Measurements from ENCODE around the gene AARSD1.
"Not testable (repeated sequence)": the region's sequence is repeated elsewhere in the genome, so short reads cannot be mapped to it uniquely, and the experiment has no call there.

Gene AARSD1

DNA sequence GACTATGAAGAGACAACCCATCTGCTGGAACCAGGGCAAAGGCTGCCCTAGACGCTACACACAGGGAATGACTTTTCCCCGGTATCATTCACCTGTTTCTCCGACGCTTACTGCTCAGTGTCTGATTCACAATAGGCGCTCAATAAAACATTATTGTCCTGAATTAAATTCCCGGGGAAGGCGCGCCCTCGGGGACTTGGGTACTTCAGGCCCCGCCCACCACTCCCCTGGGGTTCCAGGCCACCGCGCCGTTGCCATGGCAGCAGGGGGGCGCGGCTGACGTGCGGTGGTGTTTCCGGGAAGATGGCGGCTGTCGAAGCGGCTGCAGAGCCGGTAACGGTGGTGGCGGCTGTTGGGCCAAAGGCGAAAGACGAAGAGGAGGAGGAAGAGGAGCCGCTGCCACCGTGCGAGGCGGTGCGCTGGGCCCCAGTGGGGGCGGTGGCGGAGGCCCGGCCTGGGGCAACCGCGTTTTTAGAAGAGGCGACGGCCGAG is 16.1 kb upstream of the AARSD1 start, which contains the start of gene RUNDC1:
Gene RUNDC1 (plus strand): TSS at position 292 of the 492 bp plus-strand sequence. CDS start 12 bp downstream, at position 304.
- DNase-seq: peak; percentile 68 to 87

GRCh38 chr17:42979511-42980273 is 15.4 kb upstream of the AARSD1 start, which contains the start of gene PTGES3L:
Gene PTGES3L, minus strand, starts transcription at chr17:42980080. Its CDS starts 27 bp downstream, at chr17:42980053.
- DNase-seq: peak; percentile 63 to 82

DNA sequence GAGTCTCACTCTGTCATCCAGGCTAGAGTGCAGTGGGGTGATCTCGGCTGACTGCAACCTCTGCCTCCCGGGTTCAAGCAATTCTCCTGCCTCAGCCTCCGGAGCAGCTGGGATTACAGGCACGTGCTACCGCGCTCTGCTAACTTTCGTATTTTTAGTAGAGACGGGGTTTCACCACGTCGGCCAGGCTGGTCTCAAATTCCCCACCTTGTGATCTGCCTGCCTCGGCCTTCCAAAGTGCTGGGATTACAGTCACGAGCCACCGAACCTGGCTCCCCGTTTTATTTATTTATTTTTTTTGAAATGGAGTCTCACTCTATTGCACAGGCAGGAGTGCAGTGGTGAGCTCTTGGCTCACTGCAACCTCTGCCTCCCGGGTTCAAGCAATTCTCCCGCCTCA is 11.4 kb upstream of the AARSD1 start:
- not testable (repeated sequence) for DNase-seq

GRCh38 chr17:42975265-42975664 is 11.0 kb upstream of the AARSD1 start:
- no peak for DNase-seq

DNA sequence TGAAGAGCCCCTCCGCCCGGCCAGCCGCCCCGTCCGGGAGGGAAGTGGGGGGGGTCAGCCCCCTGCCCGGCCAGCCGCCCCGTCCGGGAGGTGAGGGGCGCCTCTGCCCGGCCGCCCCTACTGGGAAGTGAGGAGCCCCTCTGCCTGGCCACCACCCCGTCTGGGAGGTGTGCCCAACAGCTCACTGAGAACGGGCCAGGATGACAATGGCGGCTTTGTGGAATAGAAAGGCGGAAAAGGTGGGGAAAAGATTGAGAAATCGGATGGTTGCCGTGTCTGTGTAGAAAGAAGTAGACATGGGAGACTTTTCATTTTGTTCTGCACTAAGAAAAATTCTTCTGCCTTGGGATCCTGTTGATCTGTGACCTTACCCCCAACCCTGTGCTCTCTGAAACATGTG is 9.1 kb upstream of the AARSD1 start:
- DNase-seq: not testable (repeated sequence)

- DNase-seq: no peak
These were observed 7.3 kb upstream of the AARSD1 start for GRCh38 chr17:42971589-42971988.

- DNase-seq: no peak
These were observed 4.8 kb upstream of the AARSD1 start for GRCh38 chr17:42969001-42969581.

- no peak for DNase-seq
These were observed 3.7 kb upstream of the AARSD1 start for GRCh38 chr17:42967925-42968324.

DNA sequence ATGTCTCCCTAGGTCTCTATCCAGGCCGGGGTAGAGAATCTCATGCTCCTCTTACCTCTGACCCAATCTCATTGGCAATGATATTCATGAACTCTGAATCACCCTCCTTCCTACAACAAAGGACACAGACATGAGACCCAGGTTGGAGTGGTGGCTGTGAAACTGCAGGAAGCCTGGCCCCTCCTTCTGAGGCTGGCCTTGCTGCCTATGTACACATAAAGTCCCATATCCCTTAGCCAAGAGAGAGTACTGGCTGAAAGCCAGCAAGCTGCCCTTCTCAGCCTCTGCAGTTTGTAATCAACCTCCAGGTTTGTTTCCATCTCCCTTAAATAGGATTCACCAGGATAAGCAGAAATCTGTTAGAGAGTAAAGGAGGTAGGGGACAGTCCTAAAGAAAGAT is 10.6 kb downstream of the AARSD1 start:
- no peak for DNase-seq

DNA sequence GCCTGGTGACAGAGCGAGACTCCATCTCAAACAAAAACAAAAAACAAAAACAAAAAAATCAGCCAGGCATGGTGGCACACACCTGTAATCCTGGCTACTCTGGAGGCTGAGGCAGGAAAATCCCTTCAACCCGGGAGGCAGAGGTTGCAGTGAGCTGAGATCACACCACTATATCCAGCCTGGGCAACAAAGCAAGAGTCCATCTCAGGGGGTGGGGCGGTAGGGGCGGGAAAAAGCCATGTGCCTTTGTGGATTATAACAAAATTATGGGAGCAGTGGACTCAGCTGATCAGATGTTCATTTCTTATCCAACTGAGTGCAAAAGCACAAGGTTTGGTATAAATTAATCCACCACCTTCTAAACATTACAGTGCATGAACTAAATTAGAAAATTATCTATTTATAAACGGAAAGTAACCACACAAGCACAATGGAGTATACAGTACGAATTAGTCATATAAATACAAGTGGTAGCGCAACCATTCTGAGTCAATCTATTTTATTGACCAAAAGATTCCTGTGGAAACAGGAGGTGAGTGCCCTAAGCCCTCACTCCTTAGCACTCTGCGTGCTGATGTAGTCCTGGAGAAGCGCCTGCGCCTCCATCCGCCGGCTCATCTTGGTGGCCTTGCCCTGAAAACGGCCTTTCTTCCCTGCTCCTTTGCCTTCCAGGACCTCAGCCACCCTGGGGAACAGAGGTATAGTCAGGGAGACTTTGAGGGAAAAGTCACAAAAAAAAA is 14.0 kb downstream of the AARSD1 start:
- DNase-seq: no peak

DNA sequence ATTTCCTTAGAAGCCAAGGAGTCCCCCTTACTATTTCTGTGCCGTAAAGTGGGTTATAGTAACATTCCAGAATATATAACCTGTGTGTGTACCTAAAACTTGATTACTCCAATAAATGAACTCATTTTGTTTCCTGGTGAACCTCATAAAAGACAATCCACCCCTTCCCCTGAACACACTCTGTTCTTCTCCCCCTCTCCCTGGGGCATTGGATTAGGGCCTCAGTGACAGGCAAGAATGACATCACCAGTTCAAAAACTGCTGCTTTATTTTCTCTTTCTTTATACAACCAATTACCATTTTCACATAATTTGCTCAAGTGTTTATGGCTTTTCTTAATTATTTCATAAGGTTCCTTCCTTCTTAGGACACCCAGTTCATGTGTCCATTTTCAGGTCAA is 17.4 kb downstream of the AARSD1 start:
- DNase-seq: no peak

- no peak for DNase-seq
These were observed 20.0 kb downstream of the AARSD1 start for GRCh38 chr17:42944211-42944610.

- DNase-seq: peak; percentile 7 to 61
These were observed 26.3 kb downstream of the AARSD1 start for GRCh38 chr17:42937712-42938596.

DNA sequence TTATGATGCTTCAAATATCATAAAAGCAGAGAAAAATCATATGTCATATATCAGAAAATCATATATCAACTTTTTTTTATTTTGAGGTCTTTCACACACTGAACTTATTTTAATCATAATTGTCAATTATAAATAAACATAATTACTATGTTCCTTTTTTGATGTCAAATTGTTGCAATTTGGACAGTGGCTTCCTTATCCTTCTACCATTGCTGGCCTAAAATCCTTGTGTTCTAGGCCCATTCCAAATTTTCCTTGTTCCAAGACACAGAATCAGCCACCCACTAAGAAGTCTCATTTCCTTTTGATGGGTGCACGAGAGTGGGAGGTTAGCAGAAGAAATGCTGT is 34.8 kb downstream of the AARSD1 start:
- no peak for DNase-seq

DNA sequence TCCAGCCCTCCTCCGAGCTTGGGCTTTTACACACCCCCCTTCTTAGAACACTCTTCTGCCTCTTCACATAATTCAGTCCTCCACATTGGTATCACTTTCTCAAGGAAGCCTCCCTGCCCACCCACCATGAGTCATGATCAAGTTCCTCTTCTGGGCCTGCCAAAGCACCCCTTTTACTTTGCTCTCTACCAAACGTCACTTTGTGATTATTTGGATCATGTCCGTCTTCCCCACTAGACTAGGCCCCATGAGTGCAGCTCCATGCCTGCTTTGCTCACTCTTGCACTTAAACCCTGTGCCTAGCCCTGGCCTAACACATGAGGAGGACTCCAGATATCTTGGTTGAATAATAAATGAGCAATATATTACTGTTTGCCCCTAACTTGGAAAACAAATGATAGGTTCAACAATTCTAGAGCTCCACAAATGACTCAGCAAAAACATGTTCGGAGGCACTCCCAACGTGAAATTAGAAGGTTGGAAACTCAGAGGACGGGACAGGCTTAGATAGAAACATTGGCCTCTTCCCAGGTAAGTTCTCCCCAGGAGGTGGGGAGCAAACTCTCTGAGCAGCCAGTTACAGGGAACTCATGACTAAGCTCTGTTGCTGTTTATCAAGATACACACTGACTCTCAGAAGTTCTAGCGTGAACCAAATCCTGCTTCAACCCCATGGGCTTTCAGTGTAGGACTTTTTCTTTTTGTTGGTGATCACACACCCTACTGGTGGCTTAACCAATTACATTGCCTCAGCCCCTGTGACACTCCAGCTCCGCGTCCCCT is 35.3 kb downstream of the AARSD1 start:
- peak in 1 of 2 experiments; percentile 38 for DNase-seq

DNA sequence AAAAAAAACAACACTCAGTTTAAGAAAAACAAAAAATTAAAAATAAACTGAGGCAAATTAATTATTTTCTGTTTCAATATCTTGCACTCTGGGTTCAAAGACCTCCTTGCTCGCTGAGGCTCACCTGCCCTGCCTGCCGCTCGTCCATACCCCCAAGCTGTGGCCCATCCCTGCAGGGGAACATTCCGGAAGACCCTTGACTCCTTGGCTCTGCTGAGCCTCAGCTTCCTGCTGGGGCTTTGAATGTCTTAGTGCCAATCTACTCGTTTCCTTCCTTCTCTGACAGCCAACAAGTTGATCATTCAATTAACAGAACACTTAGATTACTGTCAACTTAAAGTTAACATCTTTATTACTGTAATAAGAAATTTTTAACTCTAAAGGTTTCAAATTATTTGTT is 39.4 kb downstream of the AARSD1 start:
- no peak for DNase-seq

DNA sequence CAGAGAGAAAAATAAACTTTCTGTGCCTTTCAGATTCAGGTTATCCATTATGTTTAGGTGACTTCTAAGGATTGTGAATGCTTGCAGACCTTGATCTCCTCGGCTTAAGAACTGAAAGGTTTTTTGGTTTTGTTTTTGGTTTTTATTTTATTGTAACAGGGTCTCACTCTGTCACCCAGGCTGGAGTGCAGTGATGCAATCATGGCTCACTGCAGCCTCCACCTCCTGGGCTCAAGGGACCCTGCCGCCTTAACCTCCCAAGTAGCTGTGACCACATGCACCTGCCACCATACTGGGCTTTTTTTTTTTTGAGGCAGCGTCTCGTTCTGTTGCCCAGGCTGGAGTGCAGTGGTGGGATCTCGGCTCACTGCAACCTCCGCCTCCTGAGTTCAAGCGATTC is 40.8 kb downstream of the AARSD1 start:
- DNase-seq: not testable (repeated sequence)

GRCh38 chr17:42922294-42922693 is 42.0 kb downstream of the AARSD1 start:
- no peak for DNase-seq

GRCh38 chr17:42920922-42921321 is 43.3 kb downstream of the AARSD1 start:
- DNase-seq: peak in 1 of 2 experiments; percentile 41

- DNase-seq: no peak
These were observed 44.0 kb downstream of the AARSD1 start for GRCh38 chr17:42920106-42920900.

All from NCI-H524 (cell line).